ENCODE measurements around the gene SGSM2.

Gene SGSM2

GRCh38 chr17:2406903-2407790 is 69.8 kb downstream of the SGSM2 start:
- no peaks in the 10 kb centered on the region for H3K27me3 Mint-ChIP-seq
- H3K36me3 Mint-ChIP-seq = no peaks in the 10 kb centered on the region
- no peak overlapping the region for H3K4me3 Mint-ChIP-seq
- peak overlapping the region; percentile 23 for H3K27ac Mint-ChIP-seq
- no peaks in the 10 kb centered on the region for H3K9me3 Mint-ChIP-seq
- H3K4me1 Mint-ChIP-seq = peaks cover 17% of the 10 kb centered on the region

GRCh38 chr17:2410951-2411350 is 73.7 kb downstream of the SGSM2 start:
- Mint-ChIP-seq H3K4me1 (peaks cover 2% of the 10 kb centered on the region), H3K36me3 (peaks cover 4% of the 10 kb centered on the region), H3K27ac (no peak overlapping the region), H3K9me3 (no peaks in the 10 kb centered on the region), H3K4me3 (no peak overlapping the region), H3K27me3 (no peaks in the 10 kb centered on the region)

GRCh38 chr17:2412561-2413021 is 75.3 kb downstream of the SGSM2 start:
- no peaks in the 10 kb centered on the region for H3K9me3 Mint-ChIP-seq
- peaks cover 4% of the 10 kb centered on the region for H3K36me3 Mint-ChIP-seq
- H3K4me3 Mint-ChIP-seq = no peak overlapping the region
- H3K4me1 Mint-ChIP-seq = peaks cover 8% of the 10 kb centered on the region
- H3K27ac Mint-ChIP-seq = no peak overlapping the region
- no peaks in the 10 kb centered on the region for H3K27me3 Mint-ChIP-seq

GRCh38 chr17:2414446-2415064 is 77.3 kb downstream of the SGSM2 start:
- no peaks in the 10 kb centered on the region for H3K27me3 Mint-ChIP-seq
- H3K36me3 Mint-ChIP-seq = peaks cover 4% of the 10 kb centered on the region

GRCh38 chr17:2415081-2415480 is 77.8 kb downstream of the SGSM2 start:
- Mint-ChIP-seq H3K4me1 (peaks cover 8% of the 10 kb centered on the region), H3K36me3 (peaks cover 4% of the 10 kb centered on the region), H3K27me3 (no peaks in the 10 kb centered on the region), H3K4me3 (no peak overlapping the region), H3K27ac (no peak overlapping the region), H3K9me3 (no peaks in the 10 kb centered on the region)

More at GRCh38 chr17:2414446-2415064, 77.3 kb downstream of the SGSM2 start:
- Mint-ChIP-seq H3K9me3 (no peaks in the 10 kb centered on the region), H3K4me1 (peaks cover 8% of the 10 kb centered on the region), H3K27ac (no peak overlapping the region), H3K4me3 (no peak overlapping the region)

- Mint-ChIP-seq H3K36me3 (peaks cover 6% of the 10 kb centered on the region), H3K27me3 (no peaks in the 10 kb centered on the region), H3K27ac (no peak overlapping the region), H3K4me1 (peaks cover 8% of the 10 kb centered on the region), H3K9me3 (no peaks in the 10 kb centered on the region), H3K4me3 (no peak overlapping the region)
These were observed 78.9 kb downstream of the SGSM2 start for GRCh38 chr17:2416010-2416734.

- no peak overlapping the region for H3K4me3 Mint-ChIP-seq
- no peaks in the 10 kb centered on the region for H3K9me3 Mint-ChIP-seq
- H3K36me3 Mint-ChIP-seq = peaks cover 6% of the 10 kb centered on the region
- H3K27me3 Mint-ChIP-seq = no peaks in the 10 kb centered on the region
- peaks cover 8% of the 10 kb centered on the region for H3K4me1 Mint-ChIP-seq
- no peak overlapping the region for H3K27ac Mint-ChIP-seq
These were observed 81.3 kb downstream of the SGSM2 start for GRCh38 chr17:2418572-2418971.

- Mint-ChIP-seq H3K36me3 (peaks cover 1% of the 10 kb centered on the region), H3K27me3 (no peaks in the 10 kb centered on the region), H3K9me3 (no peaks in the 10 kb centered on the region), H3K27ac (no peak overlapping the region), H3K4me3 (no peak overlapping the region), H3K4me1 (peaks cover 8% of the 10 kb centered on the region)
These were observed 82.2 kb downstream of the SGSM2 start for GRCh38 chr17:2419486-2419885.

GRCh38 chr17:2420176-2420575 is 82.9 kb downstream of the SGSM2 start:
- Mint-ChIP-seq H3K36me3 (peaks cover 1% of the 10 kb centered on the region), H3K4me1 (peaks cover 8% of the 10 kb centered on the region), H3K27ac (no peak overlapping the region), H3K4me3 (no peak overlapping the region), H3K9me3 (no peaks in the 10 kb centered on the region), H3K27me3 (no peaks in the 10 kb centered on the region)

GRCh38 chr17:2421315-2422147 is 84.2 kb downstream of the SGSM2 start:
- Mint-ChIP-seq H3K27me3 (no peaks in the 10 kb centered on the region), H3K27ac (peak overlapping the region; percentile 15), H3K4me1 (no peaks in the 10 kb centered on the region), H3K4me3 (no peak overlapping the region), H3K9me3 (no peaks in the 10 kb centered on the region), H3K36me3 (peaks cover 1% of the 10 kb centered on the region)

GRCh38 chr17:2423271-2423670 is 86.0 kb downstream of the SGSM2 start:
- Mint-ChIP-seq H3K4me3 (no peak overlapping the region), H3K27ac (no peak overlapping the region), H3K36me3 (peaks cover 1% of the 10 kb centered on the region), H3K4me1 (no peaks in the 10 kb centered on the region), H3K9me3 (no peaks in the 10 kb centered on the region), H3K27me3 (no peaks in the 10 kb centered on the region)

GRCh38 chr17:2427215-2427614 is 89.9 kb downstream of the SGSM2 start:
- H3K27ac Mint-ChIP-seq = no peak overlapping the region
- H3K4me3 Mint-ChIP-seq = no peak overlapping the region
- no peaks in the 10 kb centered on the region for H3K36me3 Mint-ChIP-seq
- no peaks in the 10 kb centered on the region for H3K4me1 Mint-ChIP-seq
- H3K27me3 Mint-ChIP-seq = no peaks in the 10 kb centered on the region
- no peaks in the 10 kb centered on the region for H3K9me3 Mint-ChIP-seq

- H3K27ac Mint-ChIP-seq = peak overlapping the region; percentile 55
- no peaks in the 10 kb centered on the region for H3K27me3 Mint-ChIP-seq
- H3K4me1 Mint-ChIP-seq = no peaks in the 10 kb centered on the region
- no peak overlapping the region for H3K4me3 Mint-ChIP-seq
- H3K9me3 Mint-ChIP-seq = no peaks in the 10 kb centered on the region
- peaks cover 2% of the 10 kb centered on the region for H3K36me3 Mint-ChIP-seq
These were observed 90.6 kb downstream of the SGSM2 start for GRCh38 chr17:2427910-2428309.

Measured in activated naive CD4-positive, alpha-beta T cell treated with anti-CD3 and anti-CD28 coated beads, Interleukin-2, amount 50 U/mL, for 24 hours (primary cell).